ENCODE results near the gene RPS6KA1. TPM values are rescaled to one million over a fixed set of nuclear protein-coding genes. Genes with fewer than 3 reads are reported as not detected.

The RPS6KA1 gene
- total and polyA plus RNA-seq, 2 of the 4 experiments (the other 2 are of a cell fraction) = 3.6 to 6.3 TPM

DNA sequence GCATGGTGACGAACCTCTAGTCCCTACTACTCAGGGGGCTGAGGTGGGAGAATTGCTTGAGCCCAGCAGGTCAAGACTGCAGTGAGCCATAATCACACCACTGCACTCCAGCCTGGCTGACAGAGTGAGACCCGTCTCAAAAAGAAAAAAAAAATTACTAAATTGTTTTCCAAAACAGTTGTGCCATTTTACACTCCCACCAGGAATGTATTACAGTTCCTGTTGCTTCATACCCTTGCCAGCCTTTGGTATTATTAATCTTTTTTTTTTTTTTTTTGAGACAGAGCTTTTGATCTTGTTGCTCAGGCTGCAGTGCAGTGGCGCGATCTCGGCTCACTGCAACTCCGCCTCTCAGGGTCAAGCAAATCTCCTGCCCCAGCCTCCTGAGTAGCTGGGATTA is 55.9 kb downstream of the RPS6KA1 start:
- H3K36me3 ChIP-seq (ENCODE audit: control insufficient read depth, insufficient read depth, low read length) = no peaks in the 10 kb centered on the region
- no peak overlapping the region for H2BK5ac ChIP-seq (ENCODE audit: low read depth, low read length, poor library complexity, severe bottlenecking)
- H4K91ac ChIP-seq (ENCODE audit: insufficient read depth, low read depth, low read length) = no peak overlapping the region
- H3K4me1 ChIP-seq (ENCODE audit: control insufficient read depth, insufficient read depth, low read length) = peaks cover 4% of the 10 kb centered on the region; the same call in 1 of the 2 replicates
- H3K79me1 ChIP-seq (ENCODE audit: low read depth in 1 of 2, low read length in 2 of 2) = no peaks in the 10 kb centered on the region
- ATAC-seq (ENCODE audit: low read depth) = no peak
- H3K4me2 ChIP-seq (ENCODE audit: low read depth, low read length) = no peak overlapping the region
- BruUV-seq (replicated peaks) = no TSS peak
- H3K18ac ChIP-seq (ENCODE audit: low read depth, low read length) = no peak overlapping the region
- H2AK9ac ChIP-seq (replicated peaks; ENCODE audit: low read depth, low read length, poor library complexity) = no peak overlapping the region
- H3K23ac ChIP-seq (ENCODE audit: low read depth, low read length) = no peak overlapping the region
- H3K27me3 ChIP-seq (ENCODE audit: control insufficient read depth, insufficient read depth, low read length) = no peaks in the 10 kb centered on the region
- no peak for DNase-seq
- no peak overlapping the region for H3K4ac ChIP-seq (ENCODE audit: low read depth, low read length)
- no peak overlapping the region for H4K5ac ChIP-seq (ENCODE audit: low read depth, low read length)
- peaks cover 12% of the 10 kb centered on the region; the same call in 1 of the 2 replicates for H3K9me1 ChIP-seq (ENCODE audit: insufficient read depth, low read length)
- H3K27ac ChIP-seq (ENCODE audit: insufficient read depth, low read length) = no peak overlapping the region
- dilution Hi-C loops (cut with HindIII; ENCODE audit: low sequenced_read_pairs, unreplicated experiment) = loop anchor here (25.0 kb wide), 1 partner anchor 202 kb away; the partner anchor contains the start of gene PIGV
- no peak overlapping the region for H3K4me3 ChIP-seq (ENCODE audit: insufficient read depth, low read depth, low read length)
- no peak overlapping the region for H3K56ac ChIP-seq (ENCODE audit: extremely low read depth, insufficient read depth, low read length)
- POLR2A ChIA-PET (ENCODE audit: unreplicated experiment) = interaction anchor here (0.6 kb wide), 1 partner anchor 292 kb away, joined by 9 read pairs; no protein-coding TSS in a partner anchor
- intact Hi-C loops (cut with micrococcal nuclease) = no loop called here
- H2AK5ac ChIP-seq (ENCODE audit: low read depth, low read length) = no peak overlapping the region
- H4K8ac ChIP-seq (ENCODE audit: low read depth in 2 of 2, low read length in 2 of 2) = no peak overlapping the region
- H3K9me3 ChIP-seq (ENCODE audit: control insufficient read depth, insufficient read depth, low read length) = 0 out of 2 replicates have a peak, but pooled peaks cover 3% of the 10 kb centered on the region
- no peak overlapping the region for H3K9ac ChIP-seq (ENCODE audit: low read depth, low read length)
- CTCF ChIA-PET = no interaction called here
- TF ChIP-seq, protein P1, sequence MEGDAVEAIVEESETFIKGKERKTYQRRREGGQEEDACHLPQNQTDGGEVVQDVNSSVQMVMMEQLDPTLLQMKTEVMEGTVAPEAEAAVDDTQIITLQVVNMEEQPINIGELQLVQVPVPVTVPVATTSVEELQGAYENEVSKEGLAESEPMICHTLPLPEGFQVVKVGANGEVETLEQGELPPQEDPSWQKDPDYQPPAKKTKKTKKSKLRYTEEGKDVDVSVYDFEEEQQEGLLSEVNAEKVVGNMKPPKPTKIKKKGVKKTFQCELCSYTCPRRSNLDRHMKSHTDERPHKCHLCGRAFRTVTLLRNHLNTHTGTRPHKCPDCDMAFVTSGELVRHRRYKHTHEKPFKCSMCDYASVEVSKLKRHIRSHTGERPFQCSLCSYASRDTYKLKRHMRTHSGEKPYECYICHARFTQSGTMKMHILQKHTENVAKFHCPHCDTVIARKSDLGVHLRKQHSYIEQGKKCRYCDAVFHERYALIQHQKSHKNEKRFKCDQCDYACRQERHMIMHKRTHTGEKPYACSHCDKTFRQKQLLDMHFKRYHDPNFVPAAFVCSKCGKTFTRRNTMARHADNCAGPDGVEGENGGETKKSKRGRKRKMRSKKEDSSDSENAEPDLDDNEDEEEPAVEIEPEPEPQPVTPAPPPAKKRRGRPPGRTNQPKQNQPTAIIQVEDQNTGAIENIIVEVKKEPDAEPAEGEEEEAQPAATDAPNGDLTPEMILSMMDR (conservative IDR thresholded peaks at IDR 0.05; ENCODE audit: low read depth, low read length) = no peak
- no peak for TF ChIP-seq NFE2L2 (IDR thresholded peaks at IDR 0.05; ENCODE audit: low read depth, low read length)
- TF ChIP-seq, protein P2, sequence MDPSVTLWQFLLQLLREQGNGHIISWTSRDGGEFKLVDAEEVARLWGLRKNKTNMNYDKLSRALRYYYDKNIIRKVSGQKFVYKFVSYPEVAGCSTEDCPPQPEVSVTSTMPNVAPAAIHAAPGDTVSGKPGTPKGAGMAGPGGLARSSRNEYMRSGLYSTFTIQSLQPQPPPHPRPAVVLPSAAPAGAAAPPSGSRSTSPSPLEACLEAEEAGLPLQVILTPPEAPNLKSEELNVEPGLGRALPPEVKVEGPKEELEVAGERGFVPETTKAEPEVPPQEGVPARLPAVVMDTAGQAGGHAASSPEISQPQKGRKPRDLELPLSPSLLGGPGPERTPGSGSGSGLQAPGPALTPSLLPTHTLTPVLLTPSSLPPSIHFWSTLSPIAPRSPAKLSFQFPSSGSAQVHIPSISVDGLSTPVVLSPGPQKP (IDR thresholded peaks at IDR 0.05; ENCODE audit: borderline replicate concordance, low read depth, low read length) = no peak
- no peak for TF ChIP-seq SMC3 (IDR thresholded peaks at IDR 0.05; ENCODE audit: low read depth, low read length)
- no peak for TF ChIP-seq MXI1 (IDR thresholded peaks at IDR 0.05; ENCODE audit: borderline replicate concordance, low read depth, low read length)
- TF ChIP-seq MAFK (IDR thresholded peaks at IDR 0.05; ENCODE audit: low read depth, low read length) = no peak
- no peak for TF ChIP-seq MAZ (IDR thresholded peaks at IDR 0.05; ENCODE audit: borderline replicate concordance, low read depth, low read length)
- TF ChIP-seq RFX5 (IDR thresholded peaks at IDR 0.05; ENCODE audit: low read depth, low read length) = no peak
- TF ChIP-seq BHLHE40 (IDR thresholded peaks at IDR 0.05; ENCODE audit: low read depth, low read length) = no peak
- TF ChIP-seq RAD21 (IDR thresholded peaks at IDR 0.05; ENCODE audit: low read length) = no peak
- TF ChIP-seq, protein P3, sequence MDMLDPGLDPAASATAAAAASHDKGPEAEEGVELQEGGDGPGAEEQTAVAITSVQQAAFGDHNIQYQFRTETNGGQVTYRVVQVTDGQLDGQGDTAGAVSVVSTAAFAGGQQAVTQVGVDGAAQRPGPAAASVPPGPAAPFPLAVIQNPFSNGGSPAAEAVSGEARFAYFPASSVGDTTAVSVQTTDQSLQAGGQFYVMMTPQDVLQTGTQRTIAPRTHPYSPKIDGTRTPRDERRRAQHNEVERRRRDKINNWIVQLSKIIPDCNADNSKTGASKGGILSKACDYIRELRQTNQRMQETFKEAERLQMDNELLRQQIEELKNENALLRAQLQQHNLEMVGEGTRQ (IDR thresholded peaks at IDR 0.05; ENCODE audit: low read depth, low read length) = no peak
- TF ChIP-seq RCOR1 (IDR thresholded peaks at IDR 0.05; ENCODE audit: insufficient replicate concordance, low read length) = no peak
- no peak for TF ChIP-seq FOS (IDR thresholded peaks at IDR 0.05; ENCODE audit: low read depth, low read length)
- TF ChIP-seq POLR2A (IDR thresholded peaks at IDR 0.05; ENCODE audit: low read depth, low read length) = no peak
- no peak for TF ChIP-seq CHD1 (IDR thresholded peaks at IDR 0.05; ENCODE audit: low read depth, low read length)
- TF ChIP-seq CEBPB (IDR thresholded peaks at IDR 0.05; ENCODE audit: low read depth, low read length) = no peak
- H2BK20ac ChIP-seq (ENCODE audit: low read depth, low read length) = no peak overlapping the region
- H3K14ac ChIP-seq (replicated peaks; ENCODE audit: low read depth, low read length) = no peak overlapping the region
- WGBS, 2 experiments (ENCODE audit: extremely low coverage in 2 of 2, insufficient read length in 1 of 2) = no CpG with 5 or more reads among the region's 6 CpGs
- H2BK120ac ChIP-seq (ENCODE audit: low read depth, low read length) = no peak overlapping the region
- in situ Hi-C loops (cut with MboI; ENCODE audit: low sequenced_read_pairs) = no loop called here
- no peak overlapping the region for H2AFZ ChIP-seq (replicated peaks; ENCODE audit: low read length, poor library complexity)
- no peaks in the 10 kb centered on the region for H4K20me1 ChIP-seq (ENCODE audit: insufficient read depth, low read length)
- H2BK15ac ChIP-seq (ENCODE audit: low read depth, low read length) = no peak overlapping the region
